Endothelial cell of umbilical vein (primary cell): ENCODE data around the gene KRT8.

Experiments used
- CTCF ChIP-seq, 2 donors: IDR thresholded peaks; 1 replicate in 1 of 2; 2 replicates in 1 of 2; pipeline ENCODE4 v1.5.1; 2011; ENCODE audit warnings: low read length in 2 of 2, mild to moderate bottlenecking in 2 of 2, moderate library complexity in 2 of 2, control low read depth in 1 of 2, inconsistent platforms in 1 of 2, low read depth in 1 of 2; ENCODE audit not compliant: insufficient read depth in 1 of 2; ENCODE audit errors: extremely low read depth in 1 of 2
- GATA2 ChIP-seq: IDR thresholded peaks from 2 replicates; pipeline ENCODE4 v1.7.0; 2011; ENCODE audit warnings: low read depth, mild to moderate bottlenecking, moderate library complexity, mixed read lengths, low read length; ENCODE audit not compliant: insufficient read length, insufficient read depth
- POLR2A ChIP-seq: IDR thresholded peaks from 2 replicates; pipeline ENCODE4 v1.6.1; 2012; ENCODE audit warnings: low read depth, mild to moderate bottlenecking, control low read depth, low read length
- POLR2AphosphoS5 ChIP-seq: IDR thresholded peaks from 2 replicates; pipeline ENCODE4 v1.6.1; 2012; ENCODE audit warnings: low read depth, mild to moderate bottlenecking, control low read depth, low read length, moderate library complexity; ENCODE audit not compliant: insufficient read depth

DNA sequence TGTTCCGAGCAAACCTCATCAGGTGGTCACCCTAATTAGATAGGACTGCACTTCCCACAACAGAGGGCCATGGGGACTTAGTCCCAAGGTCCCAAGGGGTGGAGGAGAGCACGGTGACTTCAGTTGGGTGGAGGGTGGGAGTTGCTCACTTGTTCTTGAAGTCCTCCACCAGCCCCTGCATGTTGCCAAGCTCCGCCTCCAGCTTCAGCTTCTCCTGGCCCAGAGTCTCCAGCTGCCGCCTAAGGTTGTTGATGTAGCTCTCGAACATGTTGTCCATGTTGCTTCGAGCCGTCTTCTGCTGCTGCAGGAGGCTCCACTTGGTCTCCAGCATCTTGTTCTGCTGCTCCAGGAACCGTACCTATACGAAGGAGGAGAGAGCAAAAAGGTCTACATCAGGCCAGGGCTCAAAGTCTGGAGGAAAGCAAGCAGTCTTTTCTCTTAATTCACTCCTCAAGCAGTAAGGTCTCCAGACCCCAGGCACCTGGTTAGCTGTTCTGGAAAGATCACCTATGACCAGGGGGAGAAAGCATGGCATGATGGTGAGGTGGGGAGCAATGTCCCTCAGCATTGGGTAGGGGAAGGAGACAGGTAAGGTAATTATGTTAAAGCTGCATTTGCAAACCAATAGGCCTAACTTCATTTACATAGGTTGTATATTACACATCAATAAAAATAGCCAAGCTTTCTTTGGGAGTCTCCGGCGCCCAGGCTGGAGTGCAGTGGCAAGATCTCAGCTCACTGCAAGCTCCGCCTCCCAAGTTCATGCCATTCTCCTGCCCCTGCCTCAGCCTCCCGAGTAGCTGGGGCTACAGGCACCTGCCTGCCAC is 2.9 kb downstream of the KRT8 start:
- no peak for TF ChIP-seq POLR2A
- no peak for TF ChIP-seq CTCF (IDR thresholded peaks at IDR 0.05; ENCODE audit: extremely low read depth in 1 of 2, insufficient read depth in 1 of 2, low read depth in 1 of 2, low read length in 2 of 2)
- TF ChIP-seq POLR2AphosphoS5, result no peak
- no peak for TF ChIP-seq GATA2
